Small intestine (tissue), 7 donors: ENCODE data around the gene C11orf21. TPM values are rescaled to one million over a fixed set of nuclear protein-coding genes. Genes with fewer than 3 reads are reported as not detected.

ENCODE experiments used
- DNase-seq, 2 donors: peaks; one replicate each; pipeline versions ENCODE4 v3.0.0 to v3.0.0-alpha.2; 2013
- FAIRE-seq: peaks from 2 replicates; lab custom pipeline; 2012; peaks lifted over from hg19 to GRCh38; lab: Jason Lieb, UNC
- H3K27ac ChIP-seq, 3 donors: one replicate each; pipeline ENCODE4 v1.5.1; 2013; ENCODE audit warnings: low read length in 2 of 3, mild to moderate bottlenecking in 2 of 3, control low read depth in 1 of 3, inconsistent platforms in 1 of 3, low read depth in 1 of 3, moderate library complexity in 1 of 3
- H3K27me3 ChIP-seq, 3 donors: one replicate each; pipeline ENCODE4 v1.6.1; 2013; ENCODE audit warnings: low read length in 3 of 3, inconsistent platforms in 1 of 3; ENCODE audit not compliant: control insufficient read depth in 3 of 3, insufficient read depth in 3 of 3
- H3K36me3 ChIP-seq, 3 donors: one replicate each; pipeline ENCODE4 v1.6.1; 2013; ENCODE audit warnings: low read length in 3 of 3, inconsistent platforms in 1 of 3, low read depth in 1 of 3, mild to moderate bottlenecking in 1 of 3, moderate library complexity in 1 of 3; ENCODE audit not compliant: control insufficient read depth in 3 of 3, insufficient read depth in 2 of 3
- H3K4me1 ChIP-seq, 3 donors: one replicate each; pipeline ENCODE4 v1.6.1; 2013; ENCODE audit warnings: low read length in 2 of 3, inconsistent platforms in 1 of 3, low read depth in 1 of 3, mild to moderate bottlenecking in 1 of 3, moderate library complexity in 1 of 3; ENCODE audit not compliant: control insufficient read depth in 3 of 3, insufficient read depth in 2 of 3
- H3K4me3 ChIP-seq, 3 donors: one replicate each; pipeline ENCODE4 v1.5.1; 2013; ENCODE audit warnings: low read length in 3 of 3, control low read depth in 1 of 3, inconsistent platforms in 1 of 3, low read depth in 1 of 3, mild to moderate bottlenecking in 1 of 3, moderate library complexity in 1 of 3
- H3K9me3 ChIP-seq, 2 donors: one replicate each; pipeline ENCODE4 v1.6.1; 2013; ENCODE audit warnings: low read depth in 1 of 2, low read length in 1 of 2; ENCODE audit not compliant: control insufficient read depth in 2 of 2, insufficient read depth in 1 of 2
- WGBS, 3 donors: extraction: QIAGEN DNeasy Blood & Tissue Kit; methylation state at CpG; one replicate each; pipeline ENCODE4 v1.1.7; 2013; 5-methylcytosine and 5-hydroxymethylcytosine counted together
- polyA plus RNA-seq, 4 donors: library from polyadenylated mRNA; stranded (reverse) in 3 of 4; unstranded in 1 of 4; fragments of 200-250 nt in 3 of 4; fragments of 120-200 nt in 1 of 4; gene quantifications; one replicate each; pipeline versions ENCODE4 v1.2.1 to v1.2.3, GENCODE V29; 2013
- donor health status: healthy with polysubstance abuse.
- donor health status: control.
- donor health status: control.
- donor health status: Bipolar disorder and iron deficiency.
- donor health status: healthy.

The C11orf21 gene
- polyA plus RNA-seq, 4 donors = 0.22 to 12.2 (median 0.58) TPM; not detected in 1

- no peaks in the 10 kb centered on the region for H3K27me3 ChIP-seq
- FAIRE-seq = no peak
- peak overlapping the region in 1 of 3 donors; percentile 5 for H3K4me3 ChIP-seq
- WGBS, 3 donors = 53 to 63% (median 58%) methylated on average over 11 to 14 of the region's 14 CpGs
- H3K36me3 ChIP-seq = peaks cover 0 to 7% (median 0%) of the 10 kb centered on the region in 3 donors
- peaks cover 0 to 71% (median 0%) of the 10 kb centered on the region in 3 donors for H3K4me1 ChIP-seq
- H3K27ac ChIP-seq = peak overlapping the region in 2 of 3 donors; percentile 84 to 95
- no peaks in the 10 kb centered on the region for H3K9me3 ChIP-seq
- DNase-seq = peak in 1 of 2 donors; percentile 79
Measured at GRCh38 chr11:2304506-2305139, 2.9 kb upstream of the C11orf21 start.

- Histone ChIP-seq H3K4me3 (peak overlapping the region in 1 of 3 donors; percentile 5), H3K36me3 (peaks cover 0 to 7% (median 0%) of the 10 kb centered on the region in 3 donors), H3K9me3 (no peaks in the 10 kb centered on the region), H3K27ac (peak overlapping the region in 2 of 3 donors; percentile 66 to 95), H3K27me3 (no peaks in the 10 kb centered on the region), H3K4me1 (peaks cover 0 to 79% (median 0%) of the 10 kb centered on the region in 3 donors)
- 62 to 70% (median 68%) methylated on average over 15 of the region's 15 CpGs for WGBS, 3 donors
- peak; percentile 29 to 85 for DNase-seq
- no peak for FAIRE-seq
Measured at GRCh38 chr11:2303627-2304505, 2.1 kb upstream of the C11orf21 start.

- H3K4me3 ChIP-seq = no peak overlapping the region
- peaks cover 0 to 82% (median 0%) of the 10 kb centered on the region in 3 donors for H3K4me1 ChIP-seq
- H3K9me3 ChIP-seq = no peaks in the 10 kb centered on the region
- WGBS, 3 donors = 57 to 65% (median 59%) methylated on average over 17 to 18 of the region's 18 CpGs
- DNase-seq (no peak), FAIRE-seq (no peak)
- peak overlapping the region; percentile 17 to 95 (median 77) for H3K27ac ChIP-seq
- H3K36me3 ChIP-seq = peaks cover 0 to 9% (median 0%) of the 10 kb centered on the region in 3 donors
- H3K27me3 ChIP-seq = no peaks in the 10 kb centered on the region
Measured at GRCh38 chr11:2302896-2303626, 1.3 kb upstream of the C11orf21 start.

- Histone ChIP-seq H3K4me3 (peak overlapping the region in 1 of 3 donors; percentile 20), H3K4me1 (peaks cover 0 to 81% (median 0%) of the 10 kb centered on the region in 3 donors), H3K27me3 (no peaks in the 10 kb centered on the region), H3K9me3 (no peaks in the 10 kb centered on the region), H3K36me3 (peaks cover 0 to 10% (median 0%) of the 10 kb centered on the region in 3 donors), H3K27ac (peak overlapping the region in 2 of 3 donors; percentile 77 to 95)
- 66 to 78% (median 67%) methylated on average over 14 to 16 of the region's 16 CpGs for WGBS, 3 donors
- no peak for FAIRE-seq
- peak in 1 of 2 donors; percentile 33 for DNase-seq
Measured at GRCh38 chr11:2302306-2302895, 683 bp upstream of the C11orf21 start.

- Histone ChIP-seq H3K4me3 (peak overlapping the region in 1 of 3 donors; percentile 4), H3K4me1 (peaks cover 0 to 72% (median 0%) of the 10 kb centered on the region in 3 donors), H3K36me3 (peaks cover 0 to 10% (median 0%) of the 10 kb centered on the region in 3 donors), H3K27me3 (no peaks in the 10 kb centered on the region), H3K27ac (peak overlapping the region in 1 of 3 donors; percentile 77), H3K9me3 (no peaks in the 10 kb centered on the region)
- WGBS, 3 donors = 57 to 73% (median 65%) methylated on average over 24 of the region's 24 CpGs
- DNase-seq (no peak), FAIRE-seq (no peak)
Measured at GRCh38 chr11:2300936-2301630, 635 bp downstream of the C11orf21 start.

GRCh38 chr11:2300290-2300935 is 1.3 kb downstream of the C11orf21 start:
- Histone ChIP-seq H3K4me3 (no peak overlapping the region), H3K9me3 (no peaks in the 10 kb centered on the region), H3K36me3 (peaks cover 0 to 7% (median 0%) of the 10 kb centered on the region in 3 donors), H3K4me1 (peaks cover 0 to 65% (median 0%) of the 10 kb centered on the region in 3 donors), H3K27ac (peak overlapping the region in 1 of 3 donors; percentile 44), H3K27me3 (no peaks in the 10 kb centered on the region)
- 61 to 68% (median 64%) methylated on average over 15 to 19 of the region's 19 CpGs for WGBS, 3 donors
- no peak for FAIRE-seq
- DNase-seq = no peak

- DNase-seq (no peak), FAIRE-seq (no peak)
- Histone ChIP-seq H3K27me3 (no peaks in the 10 kb centered on the region), H3K4me1 (peaks cover 0 to 59% (median 0%) of the 10 kb centered on the region in 3 donors), H3K9me3 (no peaks in the 10 kb centered on the region), H3K36me3 (peaks cover 0 to 3% (median 0%) of the 10 kb centered on the region in 3 donors), H3K27ac (no peak overlapping the region), H3K4me3 (no peak overlapping the region)
- WGBS, 3 donors = 69 to 81% (median 79%) methylated on average over 10 of the region's 10 CpGs
Measured at GRCh38 chr11:2299773-2300172, 1.9 kb downstream of the C11orf21 start.
